GM23338 (cell line): ENCODE measurements around the gene PRR22. TPM values are rescaled to one million over a fixed set of nuclear protein-coding genes. Genes with fewer than 3 reads are reported as not detected.

Experiments
- ATAC-seq: fragments of 200-7000 bp; cut with Tn5 transposase; 3 replicates; pipeline ENCODE4 v1.9.1; 2020
- DNase-seq: peaks from one replicate; pipeline ENCODE4 v3.0.0-alpha.2; 2015; ENCODE audit warnings: low spot score
- H2AFZ ChIP-seq: fragments of 200-600 bp; sonication (generic); 2 replicates; pipeline ENCODE4 v1.8.0; 2016; ENCODE audit warnings: antibody characterized with exemption, mild to moderate bottlenecking, moderate library complexity
- H3F3A ChIP-seq: fragments of 200-600 bp; sonication (generic); replicated peaks from 2 replicates; pipeline ENCODE4 v1.8.0; 2017; ENCODE audit warnings: antibody characterized with exemption, mixed run types, low read depth
- H3K27ac ChIP-seq: fragments of 200-600 bp; sonication (generic); 2 replicates; pipeline ENCODE4 v1.6.1; 2016; ENCODE audit warnings: low read depth
- H3K27me3 ChIP-seq: fragments of 200-600 bp; sonication (generic); 2 replicates; pipeline ENCODE4 v1.8.0; 2016; ENCODE audit warnings: mild to moderate bottlenecking, mixed run types, moderate library complexity; ENCODE audit not compliant: insufficient read depth
- H3K36me3 ChIP-seq: fragments of 200-600 bp; sonication (generic); 2 replicates; pipeline ENCODE4 v1.8.0; 2016; ENCODE audit warnings: mild to moderate bottlenecking; ENCODE audit not compliant: insufficient read depth
- H3K4me1 ChIP-seq: fragments of 200-600 bp; sonication (generic); 2 replicates; pipeline ENCODE4 v1.8.0; 2016; ENCODE audit warnings: mild to moderate bottlenecking, moderate library complexity; ENCODE audit not compliant: insufficient read depth
- H3K4me2 ChIP-seq: fragments of 200-600 bp; sonication (generic); 2 replicates; pipeline ENCODE4 v1.7.1; 2017; ENCODE audit warnings: mixed run types
- H3K4me3 ChIP-seq: fragments of 200-600 bp; sonication (generic); 2 replicates; pipeline ENCODE4 v1.6.1; 2016; ENCODE audit warnings: mixed run types
- H3K79me2 ChIP-seq: fragments of 200-600 bp; sonication (generic); replicated peaks from 2 replicates; pipeline ENCODE4 v1.8.0; 2017; ENCODE audit warnings: mild to moderate bottlenecking; ENCODE audit not compliant: insufficient read depth
- H3K9me2 ChIP-seq: fragments of 200-600 bp; sonication (generic); 2 replicates; pipeline ENCODE4 v1.8.0; 2017; ENCODE audit not compliant: insufficient read depth
- H4K20me1 ChIP-seq: fragments of 200-600 bp; sonication (generic); replicated peaks from 2 replicates; pipeline ENCODE4 v1.8.0; 2017; ENCODE audit warnings: mild to moderate bottlenecking; ENCODE audit not compliant: insufficient read depth
- H3K27ac Mint-ChIP-seq: 2 replicates; pipeline ENCODE4 v1.8.0; 2020; ENCODE audit warnings: inconsistent platforms, mild to moderate bottlenecking, moderate library complexity, mixed read lengths
- H3K27me3 Mint-ChIP-seq: 3 replicates; pipeline ENCODE4 v1.8.0; 2022; ENCODE audit warnings: low read depth, mild to moderate bottlenecking, moderate library complexity, mixed read lengths, inconsistent platforms; ENCODE audit not compliant: insufficient read depth, poor library complexity
- H3K36me3 Mint-ChIP-seq: 3 replicates; pipeline ENCODE4 v1.8.0; 2021; ENCODE audit warnings: low read depth, mild to moderate bottlenecking, inconsistent platforms, moderate library complexity, mixed read lengths
- H3K4me1 Mint-ChIP-seq: 3 replicates; pipeline ENCODE4 v1.8.0; 2020; ENCODE audit warnings: mild to moderate bottlenecking, inconsistent platforms, mixed read lengths
- H3K4me3 Mint-ChIP-seq: 3 replicates; pipeline ENCODE4 v1.8.0; 2021; ENCODE audit warnings: moderate library complexity, mild to moderate bottlenecking, inconsistent platforms, mixed read lengths
- H3K9me3 Mint-ChIP-seq: 3 replicates; pipeline ENCODE4 v1.8.0; 2020; ENCODE audit warnings: moderate library complexity, mild to moderate bottlenecking, inconsistent platforms, mixed read lengths
- NANOG ChIP-seq: IDR thresholded peaks from 2 replicates; pipeline ENCODE4 v1.6.1; 2016; ENCODE audit warnings: antibody characterized with exemption, borderline replicate concordance
- ZNF462 ChIP-seq: fragments of 250-450 bp; sonication (Bioruptor Pico); IDR thresholded peaks from 2 replicates; pipeline ENCODE4 v1.5.0; 2020; ENCODE audit warnings: mild to moderate bottlenecking, moderate library complexity
- polyA plus RNA-seq: library from polyadenylated mRNA; unstranded; fragments of >200 nt; fragmentation: Nextera tagmentation; extraction: Ambion mirVana; gene quantifications from 2 replicates; pipeline ENCODE4 v1.2.1, GENCODE V29; 2016
- total RNA-seq: library from RNA; depleted of rRNA; stranded (reverse); fragments of >200 nt; shearing (Covaris generic); gene quantifications from 2 replicates; pipeline ENCODE4 v1.2.3, GENCODE V29; 2014
- TF ChIP-seq, protein P1 (sequence below): IDR thresholded peaks from 2 replicates; pipeline ENCODE4 v1.6.1; 2016; ENCODE audit warnings: antibody characterized with exemption

The PRR22 gene
- total and polyA plus RNA-seq, 2 experiments from 2014 or later: 1.0 to 1.2 TPM

DNA sequence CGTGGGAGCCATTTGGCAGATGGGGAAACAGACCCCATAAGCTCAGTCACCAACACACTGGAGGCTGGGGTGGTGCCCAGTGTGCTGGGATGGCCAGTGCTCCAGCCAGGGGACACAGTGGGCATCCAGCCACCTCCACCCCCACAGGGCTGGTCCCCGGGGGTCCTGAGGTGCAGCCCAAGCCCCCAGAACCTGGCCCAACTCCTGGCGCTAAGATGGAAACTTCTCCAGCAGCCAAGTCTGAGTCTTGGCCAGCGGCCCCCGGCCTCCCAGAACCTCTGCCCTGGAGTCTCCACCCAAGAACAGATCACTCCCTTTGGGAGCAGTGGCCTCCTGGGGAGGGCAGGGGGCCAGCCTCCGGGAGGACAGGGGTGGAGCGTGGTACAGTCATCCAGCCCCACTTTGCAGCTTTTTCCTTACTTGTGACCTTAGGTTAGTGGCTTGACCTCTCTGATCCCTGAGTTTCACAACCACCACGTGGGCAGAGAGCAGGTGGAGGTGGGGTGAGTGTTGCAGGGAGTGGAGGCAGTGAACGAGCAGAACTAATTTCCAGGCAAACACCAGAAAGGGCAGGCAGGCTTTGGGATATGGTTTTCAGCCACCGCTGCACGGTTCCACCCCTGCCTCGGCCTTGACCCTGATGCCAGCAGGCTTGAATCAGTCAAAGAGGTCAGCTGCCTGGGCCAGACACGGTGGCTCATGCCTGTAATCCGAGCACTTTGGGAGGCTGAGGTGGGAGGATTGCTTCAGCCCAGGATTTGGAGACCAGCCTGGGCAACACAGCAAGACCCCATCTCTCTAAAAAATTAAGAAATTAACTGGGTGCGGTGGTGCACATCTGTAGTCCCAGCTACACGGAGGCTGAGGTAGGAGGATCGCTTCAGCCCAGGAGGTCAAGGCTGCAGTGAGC, 16.1 kb upstream of the PRR22 start:
- Histone ChIP-seq H3K4me1 (no peaks in the 10 kb centered on the region; the same call in 1 of the 2 replicates), H4K20me1 (no peaks in the 10 kb centered on the region), H3K9me2 (peaks cover 5% of the 10 kb centered on the region; the same call in 1 of the 2 replicates), H3K4me3 (no peak overlapping the region), H2AFZ (no peak overlapping the region), H3K27ac (no peak overlapping the region), H3K4me2 (no peak overlapping the region), H3F3A (no peaks in the 10 kb centered on the region), H3K36me3 (no peaks in the 10 kb centered on the region), H3K27me3 (peaks cover 14% of the 10 kb centered on the region), H3K79me2 (no peaks in the 10 kb centered on the region)
- H3K9me3 Mint-ChIP-seq: peaks cover 3% of the 10 kb centered on the region; the same call in 2 of the 3 replicates
- no peak overlapping the region for H3K4me3 Mint-ChIP-seq
- DNase-seq: no peak
- peaks cover 2% of the 10 kb centered on the region; the same call in 1 of the 3 replicates for H3K36me3 Mint-ChIP-seq
- ATAC-seq: no peak
- H3K27ac Mint-ChIP-seq: no peak overlapping the region
- TF ChIP-seq, protein P1, sequence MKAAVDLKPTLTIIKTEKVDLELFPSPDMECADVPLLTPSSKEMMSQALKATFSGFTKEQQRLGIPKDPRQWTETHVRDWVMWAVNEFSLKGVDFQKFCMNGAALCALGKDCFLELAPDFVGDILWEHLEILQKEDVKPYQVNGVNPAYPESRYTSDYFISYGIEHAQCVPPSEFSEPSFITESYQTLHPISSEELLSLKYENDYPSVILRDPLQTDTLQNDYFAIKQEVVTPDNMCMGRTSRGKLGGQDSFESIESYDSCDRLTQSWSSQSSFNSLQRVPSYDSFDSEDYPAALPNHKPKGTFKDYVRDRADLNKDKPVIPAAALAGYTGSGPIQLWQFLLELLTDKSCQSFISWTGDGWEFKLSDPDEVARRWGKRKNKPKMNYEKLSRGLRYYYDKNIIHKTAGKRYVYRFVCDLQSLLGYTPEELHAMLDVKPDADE: no peak
- TF ChIP-seq NANOG: no peak
- TF ChIP-seq ZNF462: no peak
- peaks cover 45% of the 10 kb centered on the region for H3K27me3 Mint-ChIP-seq
- H3K4me1 Mint-ChIP-seq: peaks cover 10% of the 10 kb centered on the region; the same call in 2 of the 3 replicates
